OCI-LY3 (cell line): ENCODE results near the gene TMEM59L.
"Not testable (repeated sequence)": the region's sequence is repeated elsewhere in the genome, so short reads cannot be mapped to it uniquely, and the experiment has no call there.

ENCODE experiments used
- H2AFZ ChIP-seq: fragments of 200-600, 300-600 bp; shearing (Covaris generic); 2 replicates; pipeline ENCODE4 v1.6.0; 2014; ENCODE audit warnings: antibody characterized with exemption, low read depth, low read length
- H3K27ac ChIP-seq: fragments of 200-600, 300-600 bp; sonication (generic); 2 replicates; pipeline ENCODE4 v1.5.1; 2014; ENCODE audit warnings: mild to moderate bottlenecking, low read length, moderate library complexity, mixed read lengths
- H3K27me3 ChIP-seq: fragments of 200-600, 300-600 bp; sonication (generic); 2 replicates; pipeline ENCODE4 v1.6.1; 2014; ENCODE audit warnings: low read depth, low read length, mixed read lengths
- H3K36me3 ChIP-seq: fragments of 200-600, 300-600 bp; sonication (generic); replicated peaks from 2 replicates; pipeline ENCODE3; 2014; ENCODE audit warnings: low read depth, low read length, mixed read lengths
- H3K4me1 ChIP-seq: fragments of 300-600, 200-600 bp; sonication (generic); 2 replicates; pipeline ENCODE4 v1.6.1; 2014; ENCODE audit warnings: low read length, mixed read lengths
- H3K4me2 ChIP-seq: fragments of 200-600, 300-600 bp; sonication (generic); 2 replicates; pipeline ENCODE4 v1.6.1; 2014; ENCODE audit warnings: low read length, mixed read lengths
- H3K4me3 ChIP-seq: fragments of 300-600, 200-600 bp; sonication (generic); 2 replicates; pipeline ENCODE4 v1.5.1; 2014; ENCODE audit warnings: antibody characterized with exemption, mild to moderate bottlenecking, low read length, moderate library complexity
- H3K79me2 ChIP-seq: fragments of 300-600, 200-600 bp; shearing (Covaris generic); 2 replicates; pipeline ENCODE4 v1.6.1; 2014; ENCODE audit warnings: mild to moderate bottlenecking, low read length, mixed read lengths
- H3K9ac ChIP-seq: fragments of 300-600, 200-600 bp; shearing (Covaris generic); 2 replicates; pipeline ENCODE4 v1.6.0; 2014; ENCODE audit warnings: mild to moderate bottlenecking, low read length, moderate library complexity
- H3K9me3 ChIP-seq: fragments of 200-600, 300-600 bp; shearing (Covaris generic); 2 replicates; pipeline ENCODE4 v1.6.1; 2014; ENCODE audit warnings: low read length, mixed read lengths; ENCODE audit not compliant: insufficient read depth
- H4K20me1 ChIP-seq: fragments of 200-600, 300-600 bp; sonication (generic); 2 replicates; pipeline ENCODE4 v1.6.1; 2016; ENCODE audit warnings: low read length, mixed read lengths; ENCODE audit not compliant: insufficient read depth
- EZH2phosphoT487 ChIP-seq: fragments of 200-600 bp; shearing (Covaris generic); IDR thresholded peaks from 2 replicates; pipeline ENCODE4 v1.6.1; 2018; ENCODE audit warnings: antibody characterized with exemption, mixed run types, low read depth
- TF ChIP-seq, protein P1 (sequence below): fragments of 200-600, 300-600 bp; sonication (generic); IDR thresholded peaks from 2 replicates; pipeline ENCODE4 v1.5.1; 2014; ENCODE audit warnings: antibody characterized with exemption, low read length, low read depth

The TMEM59L gene

DNA sequence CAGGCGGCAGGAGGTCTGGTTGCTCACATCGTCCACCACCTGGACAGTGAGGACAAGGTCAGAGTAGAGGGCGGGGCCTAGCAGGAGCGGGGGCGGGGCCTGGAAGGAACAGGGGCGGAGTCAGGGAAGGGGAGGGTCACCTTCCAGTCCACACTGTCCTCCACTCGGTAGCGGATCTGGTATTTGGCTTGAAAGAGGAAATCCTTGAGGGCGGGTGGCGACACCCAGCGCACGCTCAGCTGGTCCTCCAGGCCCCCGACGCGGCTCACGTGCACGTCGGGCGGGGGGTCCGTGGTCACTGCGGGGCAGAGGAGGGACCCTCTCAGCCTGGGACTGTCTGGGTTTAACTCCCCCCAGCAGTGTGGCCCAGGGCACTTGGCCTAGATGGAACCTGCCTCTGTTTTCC lies 15.9 kb upstream of the TMEM59L start:
- H3K27ac ChIP-seq: no peak overlapping the region
- H2AFZ ChIP-seq: no peak overlapping the region
- no peak overlapping the region for H3K4me2 ChIP-seq
- H3K36me3 ChIP-seq: no peaks in the 10 kb centered on the region
- no peaks in the 10 kb centered on the region for H3K79me2 ChIP-seq
- no peak overlapping the region for H3K9ac ChIP-seq
- TF ChIP-seq EZH2phosphoT487: no peak
- TF ChIP-seq, protein P1, sequence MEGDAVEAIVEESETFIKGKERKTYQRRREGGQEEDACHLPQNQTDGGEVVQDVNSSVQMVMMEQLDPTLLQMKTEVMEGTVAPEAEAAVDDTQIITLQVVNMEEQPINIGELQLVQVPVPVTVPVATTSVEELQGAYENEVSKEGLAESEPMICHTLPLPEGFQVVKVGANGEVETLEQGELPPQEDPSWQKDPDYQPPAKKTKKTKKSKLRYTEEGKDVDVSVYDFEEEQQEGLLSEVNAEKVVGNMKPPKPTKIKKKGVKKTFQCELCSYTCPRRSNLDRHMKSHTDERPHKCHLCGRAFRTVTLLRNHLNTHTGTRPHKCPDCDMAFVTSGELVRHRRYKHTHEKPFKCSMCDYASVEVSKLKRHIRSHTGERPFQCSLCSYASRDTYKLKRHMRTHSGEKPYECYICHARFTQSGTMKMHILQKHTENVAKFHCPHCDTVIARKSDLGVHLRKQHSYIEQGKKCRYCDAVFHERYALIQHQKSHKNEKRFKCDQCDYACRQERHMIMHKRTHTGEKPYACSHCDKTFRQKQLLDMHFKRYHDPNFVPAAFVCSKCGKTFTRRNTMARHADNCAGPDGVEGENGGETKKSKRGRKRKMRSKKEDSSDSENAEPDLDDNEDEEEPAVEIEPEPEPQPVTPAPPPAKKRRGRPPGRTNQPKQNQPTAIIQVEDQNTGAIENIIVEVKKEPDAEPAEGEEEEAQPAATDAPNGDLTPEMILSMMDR: no peak
- no peaks in the 10 kb centered on the region for H3K9me3 ChIP-seq
- no peak overlapping the region for H3K4me3 ChIP-seq
- H3K27me3 ChIP-seq: no peaks in the 10 kb centered on the region
- H4K20me1 ChIP-seq: no peaks in the 10 kb centered on the region
- peaks cover 9% of the 10 kb centered on the region for H3K4me1 ChIP-seq

DNA sequence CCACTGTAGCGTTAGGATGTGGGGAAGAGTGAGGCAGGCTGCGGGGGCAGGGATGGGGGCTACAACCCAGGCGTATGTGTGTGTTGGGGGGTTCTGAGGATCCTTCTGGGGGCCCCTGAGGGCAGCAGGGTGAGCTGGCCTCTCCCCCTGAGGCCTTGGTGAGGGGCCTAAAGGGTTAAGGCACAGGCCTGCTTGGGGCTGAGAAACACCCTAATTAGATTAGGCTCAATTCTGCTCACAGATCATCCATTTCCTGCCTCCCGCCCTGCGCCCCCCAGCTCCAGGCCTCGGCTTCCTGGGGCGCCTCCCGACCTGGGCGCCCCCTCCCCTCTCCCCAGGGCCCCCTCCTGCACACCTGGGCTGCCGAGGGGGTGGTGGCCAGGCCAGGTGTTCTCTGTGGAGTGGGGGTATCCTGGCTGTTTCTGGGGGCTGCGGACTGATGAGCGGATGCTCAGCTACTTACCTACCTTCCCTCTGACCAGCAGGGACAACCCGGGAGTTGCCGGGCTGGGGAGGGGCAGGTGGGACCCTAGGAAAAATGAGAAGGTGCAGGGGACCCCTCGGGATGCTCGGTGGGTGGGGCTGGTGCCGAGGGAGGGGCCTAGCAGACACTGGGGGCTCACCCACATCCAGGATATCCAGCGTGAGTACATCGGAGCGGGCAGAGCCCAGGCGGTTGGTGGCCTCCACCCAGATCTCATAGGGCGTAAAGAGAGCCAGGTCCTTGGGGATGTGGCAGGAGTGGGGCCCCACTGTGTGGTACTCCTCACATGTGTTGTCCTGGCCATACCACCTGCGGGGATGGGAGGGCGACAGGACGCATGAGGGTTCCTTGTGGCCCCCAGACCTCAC lies 14.6 kb upstream of the TMEM59L start:
- H3K4me3 ChIP-seq: no peak overlapping the region
- H2AFZ ChIP-seq: no peak overlapping the region
- no peaks in the 10 kb centered on the region for H3K36me3 ChIP-seq
- no peak overlapping the region for H3K4me2 ChIP-seq
- H3K4me1 ChIP-seq: peaks cover 9% of the 10 kb centered on the region
- H3K9ac ChIP-seq: no peak overlapping the region
- no peaks in the 10 kb centered on the region for H4K20me1 ChIP-seq
- no peak overlapping the region for H3K27ac ChIP-seq
- no peaks in the 10 kb centered on the region; the same call in 1 of the 2 replicates for H3K27me3 ChIP-seq
- H3K9me3 ChIP-seq: no peaks in the 10 kb centered on the region
- H3K79me2 ChIP-seq: no peaks in the 10 kb centered on the region
- TF ChIP-seq, protein P1: no peak
- TF ChIP-seq EZH2phosphoT487: no peak

GRCh38 chr19:18599485-18599884 lies 13.2 kb upstream of the TMEM59L start:
- Histone ChIP-seq H3K4me3 (no peak overlapping the region), H3K4me1 (peaks cover 9% of the 10 kb centered on the region), H4K20me1 (no peaks in the 10 kb centered on the region), H3K27ac (no peak overlapping the region), H3K9ac (no peak overlapping the region), H3K9me3 (no peaks in the 10 kb centered on the region), H3K27me3 (peaks cover 6% of the 10 kb centered on the region), H3K36me3 (no peaks in the 10 kb centered on the region), H2AFZ (no peak overlapping the region), H3K4me2 (no peak overlapping the region), H3K79me2 (no peaks in the 10 kb centered on the region)
- TF ChIP-seq, protein P1: no peak
- TF ChIP-seq EZH2phosphoT487: no peak

GRCh38 chr19:18600692-18601397 lies 11.8 kb upstream of the TMEM59L start:
- not testable (repeated sequence) for H3K9ac ChIP-seq, H3K27me3 ChIP-seq

More at GRCh38 chr19:18600692-18601397, 11.8 kb upstream of the TMEM59L start:
- H3K4me1 ChIP-seq, H3K9me3 ChIP-seq, H4K20me1 ChIP-seq, H2AFZ ChIP-seq, H3K4me3 ChIP-seq, H3K27ac ChIP-seq, H3K79me2 ChIP-seq, H3K36me3 ChIP-seq, H3K4me2 ChIP-seq: not testable (repeated sequence)
